Measurements from ENCODE around the gene NDUFA1.
"Not testable (repeated sequence)": the region's sequence is repeated elsewhere in the genome, so short reads cannot be mapped to it uniquely, and the experiment has no call there.

Gene NDUFA1

GRCh38 chrX:119919835-119920585 lies 48.4 kb downstream of the NDUFA1 start:
- no peak overlapping the region for H3K27ac ChIP-seq (ENCODE audit: low read depth, low read length)

GRCh38 chrX:119922391-119922790 lies 50.8 kb downstream of the NDUFA1 start:
- not testable (repeated sequence) for H3F3A ChIP-seq (ENCODE audit: control insufficient read depth, insufficient read depth); H4K20me1 ChIP-seq (ENCODE audit: control insufficient read depth, insufficient read depth, low read depth, low read length); H3K4me1 ChIP-seq (ENCODE audit: control insufficient read depth, low read length); H3K27ac ChIP-seq (ENCODE audit: low read depth, low read length); H3K4me3 ChIP-seq (ENCODE audit: low read length); H3K9me3 ChIP-seq (ENCODE audit: control insufficient read depth, insufficient read depth, low read length); H3K36me3 ChIP-seq (ENCODE audit: control insufficient read depth, low read length); H3K27me3 ChIP-seq (ENCODE audit: control insufficient read depth, low read length); H3K79me2 ChIP-seq (ENCODE audit: control insufficient read depth, low read length); H3K9me2 ChIP-seq (replicated peaks; ENCODE audit: control insufficient read depth, low read length); H3K4me2 ChIP-seq (ENCODE audit: low read length)

More at GRCh38 chrX:119919835-119920585, 48.4 kb downstream of the NDUFA1 start:
- Histone ChIP-seq H4K20me1 (ENCODE audit: control insufficient read depth, insufficient read depth, low read depth, low read length) (no peaks in the 10 kb centered on the region), H3K4me2 (ENCODE audit: low read length) (no peak overlapping the region), H3K9me3 (ENCODE audit: control insufficient read depth, insufficient read depth, low read length) (no peaks in the 10 kb centered on the region), H3F3A (ENCODE audit: control insufficient read depth, insufficient read depth) (no peaks in the 10 kb centered on the region), H3K9me2 (replicated peaks; ENCODE audit: control insufficient read depth, low read length) (no peaks in the 10 kb centered on the region), H3K27me3 (ENCODE audit: control insufficient read depth, low read length) (no peaks in the 10 kb centered on the region), H3K79me2 (ENCODE audit: control insufficient read depth, low read length) (no peaks in the 10 kb centered on the region), H3K36me3 (ENCODE audit: control insufficient read depth, low read length) (no peaks in the 10 kb centered on the region), H3K4me3 (ENCODE audit: low read length) (no peak overlapping the region), H3K4me1 (ENCODE audit: control insufficient read depth, low read length) (no peaks in the 10 kb centered on the region)
- TF ChIP-seq EZH2phosphoT487 (IDR thresholded peaks at IDR 0.05; ENCODE audit: borderline replicate concordance, low read length): no peak
- TF ChIP-seq, protein P1, sequence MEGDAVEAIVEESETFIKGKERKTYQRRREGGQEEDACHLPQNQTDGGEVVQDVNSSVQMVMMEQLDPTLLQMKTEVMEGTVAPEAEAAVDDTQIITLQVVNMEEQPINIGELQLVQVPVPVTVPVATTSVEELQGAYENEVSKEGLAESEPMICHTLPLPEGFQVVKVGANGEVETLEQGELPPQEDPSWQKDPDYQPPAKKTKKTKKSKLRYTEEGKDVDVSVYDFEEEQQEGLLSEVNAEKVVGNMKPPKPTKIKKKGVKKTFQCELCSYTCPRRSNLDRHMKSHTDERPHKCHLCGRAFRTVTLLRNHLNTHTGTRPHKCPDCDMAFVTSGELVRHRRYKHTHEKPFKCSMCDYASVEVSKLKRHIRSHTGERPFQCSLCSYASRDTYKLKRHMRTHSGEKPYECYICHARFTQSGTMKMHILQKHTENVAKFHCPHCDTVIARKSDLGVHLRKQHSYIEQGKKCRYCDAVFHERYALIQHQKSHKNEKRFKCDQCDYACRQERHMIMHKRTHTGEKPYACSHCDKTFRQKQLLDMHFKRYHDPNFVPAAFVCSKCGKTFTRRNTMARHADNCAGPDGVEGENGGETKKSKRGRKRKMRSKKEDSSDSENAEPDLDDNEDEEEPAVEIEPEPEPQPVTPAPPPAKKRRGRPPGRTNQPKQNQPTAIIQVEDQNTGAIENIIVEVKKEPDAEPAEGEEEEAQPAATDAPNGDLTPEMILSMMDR (IDR thresholded peaks at IDR 0.05; ENCODE audit: low read depth, low read length, poor library complexity, severe bottlenecking): no peak
